ENCODE results near the gene KCNMA1. TPM values are rescaled to one million over a fixed set of nuclear protein-coding genes. Genes with fewer than 3 reads are reported as not detected.
A peak's percentile ranks its signal among the peaks of the same experiment; 100 is the strongest.

The KCNMA1 gene
- total RNA-seq, 3 donors from 2014 or later = 45.4 to 312 (median 62.4) TPM

DNA sequence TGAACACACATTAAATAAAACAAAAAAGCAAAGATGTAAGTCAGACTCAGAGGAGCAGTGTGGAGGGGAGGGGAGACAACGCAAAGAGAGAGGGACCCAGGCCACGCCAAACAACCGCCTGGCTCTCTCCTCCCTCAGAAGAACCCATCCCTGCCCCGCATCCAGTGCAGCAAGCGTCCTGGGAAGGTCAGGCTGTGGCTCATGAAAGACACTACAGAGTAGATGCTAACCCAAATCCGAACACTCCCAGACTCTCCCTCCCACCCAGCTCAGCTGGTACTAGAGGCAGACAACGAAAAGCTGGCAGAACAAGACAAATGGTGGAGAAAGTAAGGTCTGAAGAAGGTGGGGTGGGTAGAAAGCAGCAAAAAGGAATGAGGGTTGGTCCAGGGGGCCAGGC lies 39.0 kb downstream of the KCNMA1 start:
- Histone ChIP-seq H3K9me3 (no peaks in the 10 kb centered on the region), H3K4me1 (ENCODE audit: low read depth) (peaks cover 18% of the 10 kb centered on the region), H3K4me3 (no peak overlapping the region), H3K36me3 (ENCODE audit: low read depth) (no peaks in the 10 kb centered on the region)
- TF ChIP-seq CTCF (IDR thresholded peaks at IDR 0.05) = no peak
- intact Hi-C loops (cut with DNase I, micrococcal nuclease) = no loop called here
- DNase-seq (no peak), ATAC-seq (no peak)

DNA sequence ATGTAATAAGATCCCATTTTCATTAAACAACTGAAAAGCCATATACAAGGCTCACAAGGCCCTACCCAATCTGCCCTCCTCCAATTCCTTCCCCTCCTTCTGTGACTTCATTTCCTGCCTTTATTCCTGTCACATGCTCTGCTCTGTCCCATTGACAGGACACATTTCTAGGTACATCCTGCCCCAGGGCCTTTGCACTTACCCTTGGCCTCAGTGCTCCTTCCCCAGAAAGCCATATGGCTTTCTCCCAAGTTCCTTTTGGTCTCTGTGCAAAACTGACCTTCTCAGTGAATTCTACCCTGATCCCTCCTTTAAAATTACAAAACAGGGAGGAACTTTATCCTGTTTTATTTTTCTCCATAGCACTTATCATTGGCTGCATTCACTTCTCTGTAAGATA lies 40.0 kb downstream of the KCNMA1 start:
- DNase-seq = no peak
- Histone ChIP-seq H3K4me3 (no peak overlapping the region), H3K4me1 (ENCODE audit: low read depth) (peaks cover 11% of the 10 kb centered on the region), H3K36me3 (ENCODE audit: low read depth) (no peaks in the 10 kb centered on the region), H3K9me3 (no peaks in the 10 kb centered on the region)
- intact Hi-C loops (cut with DNase I, micrococcal nuclease) = no loop called here
- no peak for ATAC-seq
- no peak for TF ChIP-seq CTCF (IDR thresholded peaks at IDR 0.05)

DNA sequence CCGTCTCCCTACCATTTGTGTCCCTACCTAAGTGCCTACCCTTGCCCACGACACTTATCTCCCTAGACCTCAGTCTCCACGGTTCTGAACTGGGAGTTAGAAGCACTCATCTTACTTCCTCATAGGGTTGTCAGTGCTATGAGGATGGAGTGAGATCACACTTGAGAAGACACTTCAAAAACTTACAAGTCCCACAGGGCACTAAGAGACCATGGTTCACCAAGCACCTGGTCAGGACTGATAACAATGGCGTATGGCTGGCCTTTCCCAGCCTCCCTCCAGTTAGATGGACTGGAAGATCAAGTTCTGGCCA lies 43.2 kb downstream of the KCNMA1 start:
- Histone ChIP-seq H3K9me3 (no peaks in the 10 kb centered on the region), H3K4me1 (ENCODE audit: low read depth) (peaks cover 3% of the 10 kb centered on the region), H3K36me3 (ENCODE audit: low read depth) (no peaks in the 10 kb centered on the region), H3K4me3 (no peak overlapping the region)
- intact Hi-C loops (cut with DNase I, micrococcal nuclease) = no loop called here
- no peak for TF ChIP-seq CTCF (IDR thresholded peaks at IDR 0.05)
- no peak for DNase-seq
- ATAC-seq = no peak

DNA sequence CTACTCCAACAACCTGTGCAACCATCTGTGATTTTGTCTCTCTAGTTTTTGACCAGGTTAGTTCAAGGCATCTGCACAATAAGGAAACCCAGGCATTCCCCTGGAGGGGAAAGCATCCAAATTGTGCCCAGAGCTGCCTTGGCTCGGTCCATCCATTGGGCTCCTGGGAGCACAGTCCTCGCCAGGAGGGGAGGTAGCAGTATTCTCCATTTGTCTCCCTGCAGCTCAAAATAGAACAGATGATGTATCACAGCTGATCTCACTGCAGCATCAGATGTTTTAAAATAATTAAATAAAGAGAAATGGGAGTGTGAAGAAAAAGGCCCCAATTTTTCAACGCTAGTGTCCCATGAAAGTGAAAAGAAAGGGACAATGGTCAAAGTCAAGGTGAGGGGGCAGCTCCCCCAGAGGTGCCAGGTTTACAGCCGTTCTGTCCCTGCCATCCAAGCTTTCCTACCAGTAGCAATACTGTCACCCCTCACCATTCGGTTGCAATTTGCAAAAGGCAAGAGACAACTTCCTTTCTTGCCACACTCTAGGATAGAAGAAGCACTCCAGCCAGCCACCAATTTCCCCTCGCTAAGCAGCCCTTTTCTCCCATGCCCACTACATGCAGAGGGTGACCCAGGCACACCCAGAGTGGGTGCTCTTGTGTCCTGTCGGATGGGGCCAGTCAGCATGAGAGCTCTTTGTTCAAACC lies 43.7 kb downstream of the KCNMA1 start:
- intact Hi-C loops (cut with DNase I, micrococcal nuclease) = no loop called here
- Histone ChIP-seq H3K4me1 (ENCODE audit: low read depth) (peaks cover 3% of the 10 kb centered on the region), H3K36me3 (ENCODE audit: low read depth) (no peaks in the 10 kb centered on the region), H3K9me3 (no peaks in the 10 kb centered on the region), H3K4me3 (no peak overlapping the region)
- ATAC-seq (no peak), DNase-seq (no peak)
- no peak for TF ChIP-seq CTCF (IDR thresholded peaks at IDR 0.05)

GRCh38 chr10:77592946-77593636 lies 44.5 kb downstream of the KCNMA1 start:
- Histone ChIP-seq H3K9me3 (no peaks in the 10 kb centered on the region), H3K36me3 (ENCODE audit: low read depth) (no peaks in the 10 kb centered on the region), H3K4me3 (no peak overlapping the region), H3K4me1 (ENCODE audit: low read depth) (peaks cover 3% of the 10 kb centered on the region)
- peak; percentile 96 for ATAC-seq
- TF ChIP-seq CTCF (IDR thresholded peaks at IDR 0.05) = no peak
- DNase-seq = peak in 1 of 3 donors; percentile 23
- intact Hi-C loops (cut with DNase I, micrococcal nuclease) = no loop called here
